ENCODE results near the gene LSAMP.

Gene LSAMP

DNA sequence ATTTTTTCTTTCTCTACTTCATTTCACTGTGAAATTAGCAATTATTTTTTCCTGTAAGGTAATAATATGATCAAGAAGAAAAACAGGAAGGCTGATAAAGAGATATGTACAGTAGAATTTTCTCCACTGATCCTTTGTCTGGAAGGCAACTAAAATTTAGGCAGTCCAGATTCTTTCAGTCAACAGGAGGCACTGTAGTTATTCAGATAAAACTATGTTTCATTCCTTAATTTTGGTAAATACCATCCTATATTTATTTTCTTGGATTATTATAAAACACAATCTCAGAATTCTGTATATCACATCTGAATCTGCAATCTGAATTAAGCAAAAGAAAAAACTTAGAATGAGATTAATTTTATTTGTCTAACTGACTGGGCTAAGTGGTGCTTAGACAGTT, 343.2 kb downstream of the LSAMP start:
- no peak overlapping the region for H3K4me3 ChIP-seq (ENCODE audit: low read depth, low read length)
- TF ChIP-seq, protein P1, sequence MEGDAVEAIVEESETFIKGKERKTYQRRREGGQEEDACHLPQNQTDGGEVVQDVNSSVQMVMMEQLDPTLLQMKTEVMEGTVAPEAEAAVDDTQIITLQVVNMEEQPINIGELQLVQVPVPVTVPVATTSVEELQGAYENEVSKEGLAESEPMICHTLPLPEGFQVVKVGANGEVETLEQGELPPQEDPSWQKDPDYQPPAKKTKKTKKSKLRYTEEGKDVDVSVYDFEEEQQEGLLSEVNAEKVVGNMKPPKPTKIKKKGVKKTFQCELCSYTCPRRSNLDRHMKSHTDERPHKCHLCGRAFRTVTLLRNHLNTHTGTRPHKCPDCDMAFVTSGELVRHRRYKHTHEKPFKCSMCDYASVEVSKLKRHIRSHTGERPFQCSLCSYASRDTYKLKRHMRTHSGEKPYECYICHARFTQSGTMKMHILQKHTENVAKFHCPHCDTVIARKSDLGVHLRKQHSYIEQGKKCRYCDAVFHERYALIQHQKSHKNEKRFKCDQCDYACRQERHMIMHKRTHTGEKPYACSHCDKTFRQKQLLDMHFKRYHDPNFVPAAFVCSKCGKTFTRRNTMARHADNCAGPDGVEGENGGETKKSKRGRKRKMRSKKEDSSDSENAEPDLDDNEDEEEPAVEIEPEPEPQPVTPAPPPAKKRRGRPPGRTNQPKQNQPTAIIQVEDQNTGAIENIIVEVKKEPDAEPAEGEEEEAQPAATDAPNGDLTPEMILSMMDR (IDR thresholded peaks at IDR 0.05; ENCODE audit: insufficient read depth, low read depth, low read length, missing control alignments): no peak
- DNase-seq (ENCODE audit: low read depth): no peak

- no peak for DNase-seq (ENCODE audit: low read depth)
- TF ChIP-seq, protein P1 (IDR thresholded peaks at IDR 0.05; ENCODE audit: insufficient read depth, low read depth, low read length, missing control alignments): no peak
- H3K4me3 ChIP-seq (ENCODE audit: low read depth, low read length): no peak overlapping the region
Observed at GRCh38 chr3:116097226-116097625, 348.1 kb downstream of the LSAMP start.

GRCh38 chr3:116096631-116097030, 348.7 kb downstream of the LSAMP start:
- H3K4me3 ChIP-seq (ENCODE audit: low read depth, low read length): no peak overlapping the region
- no peak for DNase-seq (ENCODE audit: low read depth)
- TF ChIP-seq, protein P1 (IDR thresholded peaks at IDR 0.05; ENCODE audit: insufficient read depth, low read depth, low read length, missing control alignments): no peak

DNA sequence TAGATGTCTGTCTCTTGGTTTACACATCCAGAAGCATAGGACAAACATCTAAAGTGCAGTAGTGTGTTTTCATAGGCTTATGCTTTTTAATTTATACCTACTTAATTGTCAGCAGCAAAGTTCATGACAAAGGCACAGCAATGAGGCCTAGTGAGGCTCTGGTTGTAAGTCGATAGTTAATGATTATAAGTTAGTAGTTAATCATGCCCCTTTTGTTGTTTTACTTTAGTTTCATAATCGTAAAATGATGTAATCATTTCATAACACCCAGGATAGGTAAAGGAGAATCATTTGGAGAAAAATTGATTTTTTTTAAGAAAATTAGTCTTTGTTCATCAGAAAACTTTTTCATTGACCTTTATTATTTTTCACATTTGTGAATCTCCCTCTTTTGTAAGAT, 351.9 kb downstream of the LSAMP start:
- DNase-seq (ENCODE audit: low read depth): no peak
- TF ChIP-seq, protein P1 (IDR thresholded peaks at IDR 0.05; ENCODE audit: insufficient read depth, low read depth, low read length, missing control alignments): no peak
- H3K4me3 ChIP-seq (ENCODE audit: low read depth, low read length): no peak overlapping the region

DNA sequence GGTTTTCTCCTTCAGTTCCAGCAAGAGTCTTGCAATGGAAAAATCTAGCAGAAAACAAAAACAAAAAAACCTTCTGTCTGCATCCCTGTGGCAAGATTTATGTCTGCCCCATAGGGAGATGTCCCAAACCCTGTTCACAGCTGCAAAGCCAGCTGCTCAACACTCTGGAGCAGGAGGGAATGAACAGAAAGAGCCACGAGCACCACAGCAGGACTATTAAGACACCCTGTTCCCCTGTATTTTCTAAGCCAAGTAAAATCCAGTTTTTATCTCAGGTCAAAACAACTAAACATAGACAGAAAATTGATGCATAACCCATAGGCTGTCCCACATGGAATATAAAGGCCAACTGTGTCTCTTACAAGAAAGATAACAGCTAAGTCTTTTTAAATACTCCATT, 357.9 kb downstream of the LSAMP start:
- H3K4me3 ChIP-seq (ENCODE audit: low read depth, low read length): no peak overlapping the region
- TF ChIP-seq, protein P1 (IDR thresholded peaks at IDR 0.05; ENCODE audit: insufficient read depth, low read depth, low read length, missing control alignments): no peak
- no peak for DNase-seq (ENCODE audit: low read depth)

DNA sequence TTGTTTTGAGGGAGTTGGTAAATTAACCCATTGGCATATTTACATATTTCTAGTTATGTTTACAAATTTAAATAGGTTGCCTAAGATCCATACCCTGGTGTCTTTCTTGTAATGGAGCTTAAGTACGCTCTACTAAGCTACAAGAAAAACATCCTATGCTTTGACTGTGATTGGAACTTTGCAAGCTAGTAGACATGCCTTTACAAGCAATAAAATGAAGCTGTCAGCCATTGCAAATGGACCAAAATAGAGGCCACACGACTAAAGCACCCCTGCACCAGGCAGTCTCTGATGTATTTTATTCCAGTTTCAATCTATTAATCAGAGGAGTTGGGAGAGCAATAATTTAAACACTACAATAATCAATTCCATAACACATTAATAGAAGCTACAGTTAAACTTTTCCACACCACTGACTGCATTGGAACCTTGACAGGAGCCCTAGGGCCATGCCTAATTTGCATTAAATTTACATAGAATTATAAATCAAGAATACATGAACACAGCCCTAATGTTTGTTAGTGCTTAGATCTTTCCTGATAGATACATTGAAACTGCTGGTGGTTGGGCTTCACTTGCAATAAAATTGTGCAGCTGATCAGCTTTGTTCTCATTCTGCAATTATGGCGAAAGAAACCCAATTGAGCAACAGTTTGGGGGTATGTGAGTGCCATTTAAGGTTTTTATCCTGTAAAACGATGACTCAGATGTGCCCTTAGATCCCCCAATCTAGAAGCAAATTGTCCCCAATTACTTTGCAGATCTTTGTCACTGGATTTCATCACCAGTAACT, 360.1 kb downstream of the LSAMP start:
- H3K4me3 ChIP-seq (ENCODE audit: low read depth, low read length): no peak overlapping the region
- TF ChIP-seq, protein P1 (IDR thresholded peaks at IDR 0.05; ENCODE audit: insufficient read depth, low read depth, low read length, missing control alignments): no peak
- DNase-seq (ENCODE audit: low read depth): no peak

DNA sequence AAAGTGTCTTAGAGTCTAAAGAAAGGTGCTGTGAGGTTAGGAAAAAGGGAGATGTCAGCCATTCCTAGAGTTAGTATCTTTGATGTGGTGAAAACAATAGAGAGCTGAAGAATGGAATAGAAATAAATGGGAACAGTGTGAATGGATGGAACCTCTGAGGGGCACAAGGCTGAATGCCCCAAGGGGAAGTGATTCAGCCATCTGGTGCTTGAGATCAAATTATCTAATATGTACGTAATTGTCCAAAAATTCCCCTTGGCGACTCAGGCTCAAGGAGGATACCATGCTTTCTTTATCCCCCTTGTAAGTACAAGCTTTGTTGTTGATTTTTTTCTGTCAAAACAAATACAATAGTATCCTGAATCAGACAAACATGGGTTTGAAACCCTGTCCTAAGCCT, 361.6 kb downstream of the LSAMP start:
- TF ChIP-seq, protein P1 (IDR thresholded peaks at IDR 0.05; ENCODE audit: insufficient read depth, low read depth, low read length, missing control alignments): no peak
- DNase-seq (ENCODE audit: low read depth): no peak
- no peak overlapping the region for H3K4me3 ChIP-seq (ENCODE audit: low read depth, low read length)
